ENCODE results near the gene AGBL4. TPM values are rescaled to one million over a fixed set of nuclear protein-coding genes. Genes with fewer than 3 reads are reported as not detected.

AGBL4 gene
- polyA plus RNA-seq, 1 donor (not counting 4 experiments of a cell fraction or from before 2014, with no cell fraction given), result not detected

DNA sequence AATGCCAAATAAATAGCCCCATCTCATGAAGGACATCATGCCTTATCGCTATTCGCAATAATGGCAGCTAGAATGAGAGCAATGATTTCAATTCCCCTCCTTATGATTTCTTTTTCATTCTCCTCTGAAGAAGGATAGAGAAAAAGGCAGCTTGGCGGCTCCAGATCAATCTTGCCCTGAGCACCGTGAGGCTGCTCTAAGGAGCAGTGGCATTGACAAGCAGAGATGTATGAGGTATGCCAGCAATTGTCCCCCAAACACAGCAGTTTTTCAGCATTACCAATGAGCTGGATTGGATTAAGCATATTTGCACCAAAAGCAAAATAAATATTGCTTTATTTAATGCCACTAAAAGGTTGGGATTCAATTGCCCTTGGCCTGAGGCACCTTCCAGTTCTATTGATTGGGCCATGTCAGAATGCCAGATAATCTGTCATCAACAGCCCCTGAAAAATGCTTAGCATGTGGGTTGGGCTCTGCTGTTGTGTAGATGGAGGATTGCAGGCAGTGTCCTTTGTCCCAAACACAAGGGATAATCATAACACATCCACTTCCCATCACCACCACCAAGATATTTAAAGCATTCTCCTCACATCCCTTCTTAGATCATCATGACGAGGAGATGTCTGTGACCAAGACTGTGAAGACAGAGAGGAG, 1382.8 kb downstream of the AGBL4 start:
- dilution Hi-C loops (cut with MboI; ENCODE audit: extremely low pct_ligation_motif_present, low sequenced_read_pairs), result no loop called here
- H3K79me2 ChIP-seq (ENCODE audit: control insufficient read depth, insufficient read depth, low read length), result no peaks in the 10 kb centered on the region
- H3K4me1 ChIP-seq (ENCODE audit: control insufficient read depth, extremely low read depth, insufficient read depth, low read length), result no peaks in the 10 kb centered on the region
- H3K9me3 ChIP-seq (ENCODE audit: control insufficient read depth, low read depth, low read length), result no peaks in the 10 kb centered on the region
- peaks cover 3% of the 10 kb centered on the region for H3K27me3 ChIP-seq (ENCODE audit: control insufficient read depth, extremely low read depth, insufficient read depth, low read length)
- H4K20me1 ChIP-seq (ENCODE audit: control insufficient read depth, extremely low read depth, insufficient read depth, low read length), result no peaks in the 10 kb centered on the region
- H3K4me2 ChIP-seq (ENCODE audit: control insufficient read depth, extremely low read depth, insufficient read depth, low read depth, low read length), result no peak overlapping the region
- no peak for FAIRE-seq
- DNase-seq (ENCODE audit: low read depth, low spot score), result no peak
- no peak overlapping the region for H3K27ac ChIP-seq (ENCODE audit: control insufficient read depth, insufficient read depth, low read length)
- no peaks in the 10 kb centered on the region for H3K9me1 ChIP-seq (ENCODE audit: control insufficient read depth, extremely low read depth, insufficient read depth, low read length)
- no peak overlapping the region for H3K4me3 ChIP-seq (ENCODE audit: control insufficient read depth in 2 of 3, extremely low read depth in 1 of 3, insufficient read depth in 2 of 3, low read depth in 1 of 3, low read length in 3 of 3)
- H2AFZ ChIP-seq (ENCODE audit: control insufficient read depth, low read length), result no peak overlapping the region
- no peaks in the 10 kb centered on the region for H3K36me3 ChIP-seq (ENCODE audit: control insufficient read depth in 2 of 2, extremely low read depth in 1 of 2, insufficient read depth in 2 of 2, low read length in 2 of 2)
- TF ChIP-seq, protein P1, sequence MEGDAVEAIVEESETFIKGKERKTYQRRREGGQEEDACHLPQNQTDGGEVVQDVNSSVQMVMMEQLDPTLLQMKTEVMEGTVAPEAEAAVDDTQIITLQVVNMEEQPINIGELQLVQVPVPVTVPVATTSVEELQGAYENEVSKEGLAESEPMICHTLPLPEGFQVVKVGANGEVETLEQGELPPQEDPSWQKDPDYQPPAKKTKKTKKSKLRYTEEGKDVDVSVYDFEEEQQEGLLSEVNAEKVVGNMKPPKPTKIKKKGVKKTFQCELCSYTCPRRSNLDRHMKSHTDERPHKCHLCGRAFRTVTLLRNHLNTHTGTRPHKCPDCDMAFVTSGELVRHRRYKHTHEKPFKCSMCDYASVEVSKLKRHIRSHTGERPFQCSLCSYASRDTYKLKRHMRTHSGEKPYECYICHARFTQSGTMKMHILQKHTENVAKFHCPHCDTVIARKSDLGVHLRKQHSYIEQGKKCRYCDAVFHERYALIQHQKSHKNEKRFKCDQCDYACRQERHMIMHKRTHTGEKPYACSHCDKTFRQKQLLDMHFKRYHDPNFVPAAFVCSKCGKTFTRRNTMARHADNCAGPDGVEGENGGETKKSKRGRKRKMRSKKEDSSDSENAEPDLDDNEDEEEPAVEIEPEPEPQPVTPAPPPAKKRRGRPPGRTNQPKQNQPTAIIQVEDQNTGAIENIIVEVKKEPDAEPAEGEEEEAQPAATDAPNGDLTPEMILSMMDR (optimal IDR thresholded peaks at IDR 0.05 in 1 of 3, IDR thresholded peaks at IDR 0.05 in 1 of 3, conservative IDR thresholded peaks at IDR 0.05 in 1 of 3; ENCODE audit: extremely low read depth in 1 of 3, insufficient read depth in 2 of 3, low read length in 3 of 3), result no peak
- no peak for TF ChIP-seq EZH2 (IDR thresholded peaks at IDR 0.05; ENCODE audit: low read length)
- no peak overlapping the region for H3K9ac ChIP-seq (ENCODE audit: control insufficient read depth, extremely low read depth, insufficient read depth, low read length)

DNA sequence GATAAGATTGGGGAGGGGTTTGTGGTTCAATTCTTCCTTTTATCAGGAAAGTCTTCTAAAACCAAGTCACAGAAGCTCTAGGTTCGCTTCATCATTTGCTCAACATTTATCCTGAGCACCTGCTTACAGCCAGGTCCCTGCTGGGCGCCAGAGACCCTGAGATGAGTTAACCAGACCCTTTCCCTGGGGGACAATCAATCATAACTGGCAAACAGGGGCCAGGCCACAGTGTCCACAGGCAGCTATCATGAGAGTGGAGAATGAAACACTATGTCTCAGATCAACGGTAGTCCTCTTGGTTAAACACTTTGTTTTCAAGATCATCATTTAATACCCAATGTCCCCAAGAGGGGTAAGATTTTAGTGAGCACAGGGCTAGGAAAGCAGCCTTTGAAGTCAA, 1393.9 kb downstream of the AGBL4 start:
- Histone ChIP-seq H3K27me3 (ENCODE audit: control insufficient read depth, extremely low read depth, insufficient read depth, low read length) (peaks cover 10% of the 10 kb centered on the region), H3K9me3 (ENCODE audit: control insufficient read depth, low read depth, low read length) (no peaks in the 10 kb centered on the region), H2AFZ (ENCODE audit: control insufficient read depth, low read length) (no peak overlapping the region), H3K36me3 (ENCODE audit: control insufficient read depth in 2 of 2, extremely low read depth in 1 of 2, insufficient read depth in 2 of 2, low read length in 2 of 2) (no peaks in the 10 kb centered on the region), H3K27ac (ENCODE audit: control insufficient read depth, insufficient read depth, low read length) (no peak overlapping the region), H3K79me2 (ENCODE audit: control insufficient read depth, insufficient read depth, low read length) (no peaks in the 10 kb centered on the region), H3K4me2 (ENCODE audit: control insufficient read depth, extremely low read depth, insufficient read depth, low read depth, low read length) (no peak overlapping the region), H3K4me1 (ENCODE audit: control insufficient read depth, extremely low read depth, insufficient read depth, low read length) (no peaks in the 10 kb centered on the region), H3K4me3 (ENCODE audit: control insufficient read depth in 2 of 3, extremely low read depth in 1 of 3, insufficient read depth in 2 of 3, low read depth in 1 of 3, low read length in 3 of 3) (no peak overlapping the region), H3K9me1 (ENCODE audit: control insufficient read depth, extremely low read depth, insufficient read depth, low read length) (no peaks in the 10 kb centered on the region), H4K20me1 (ENCODE audit: control insufficient read depth, extremely low read depth, insufficient read depth, low read length) (no peaks in the 10 kb centered on the region), H3K9ac (ENCODE audit: control insufficient read depth, extremely low read depth, insufficient read depth, low read length) (no peak overlapping the region)
- DNase-seq (ENCODE audit: low read depth, low spot score), result no peak
- dilution Hi-C loops (cut with MboI; ENCODE audit: extremely low pct_ligation_motif_present, low sequenced_read_pairs), result no loop called here
- no peak for TF ChIP-seq EZH2 (IDR thresholded peaks at IDR 0.05; ENCODE audit: low read length)
- TF ChIP-seq, protein P1 (optimal IDR thresholded peaks at IDR 0.05 in 1 of 3, IDR thresholded peaks at IDR 0.05 in 1 of 3, conservative IDR thresholded peaks at IDR 0.05 in 1 of 3; ENCODE audit: extremely low read depth in 1 of 3, insufficient read depth in 2 of 3, low read length in 3 of 3), result no peak
- no peak for FAIRE-seq

Data from keratinocyte (primary cell).